ENCODE data around the gene FLRT2. TPM values are rescaled to one million over a fixed set of nuclear protein-coding genes. Genes with fewer than 3 reads are reported as not detected.

Gene FLRT2, protein sequence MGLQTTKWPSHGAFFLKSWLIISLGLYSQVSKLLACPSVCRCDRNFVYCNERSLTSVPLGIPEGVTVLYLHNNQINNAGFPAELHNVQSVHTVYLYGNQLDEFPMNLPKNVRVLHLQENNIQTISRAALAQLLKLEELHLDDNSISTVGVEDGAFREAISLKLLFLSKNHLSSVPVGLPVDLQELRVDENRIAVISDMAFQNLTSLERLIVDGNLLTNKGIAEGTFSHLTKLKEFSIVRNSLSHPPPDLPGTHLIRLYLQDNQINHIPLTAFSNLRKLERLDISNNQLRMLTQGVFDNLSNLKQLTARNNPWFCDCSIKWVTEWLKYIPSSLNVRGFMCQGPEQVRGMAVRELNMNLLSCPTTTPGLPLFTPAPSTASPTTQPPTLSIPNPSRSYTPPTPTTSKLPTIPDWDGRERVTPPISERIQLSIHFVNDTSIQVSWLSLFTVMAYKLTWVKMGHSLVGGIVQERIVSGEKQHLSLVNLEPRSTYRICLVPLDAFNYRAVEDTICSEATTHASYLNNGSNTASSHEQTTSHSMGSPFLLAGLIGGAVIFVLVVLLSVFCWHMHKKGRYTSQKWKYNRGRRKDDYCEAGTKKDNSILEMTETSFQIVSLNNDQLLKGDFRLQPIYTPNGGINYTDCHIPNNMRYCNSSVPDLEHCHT
- total RNA-seq: 1 to 10 TPM in 3 of 4 donors, under 1 TPM in 1; 0.61 to 8.4 (median 6.4) TPM

DNA sequence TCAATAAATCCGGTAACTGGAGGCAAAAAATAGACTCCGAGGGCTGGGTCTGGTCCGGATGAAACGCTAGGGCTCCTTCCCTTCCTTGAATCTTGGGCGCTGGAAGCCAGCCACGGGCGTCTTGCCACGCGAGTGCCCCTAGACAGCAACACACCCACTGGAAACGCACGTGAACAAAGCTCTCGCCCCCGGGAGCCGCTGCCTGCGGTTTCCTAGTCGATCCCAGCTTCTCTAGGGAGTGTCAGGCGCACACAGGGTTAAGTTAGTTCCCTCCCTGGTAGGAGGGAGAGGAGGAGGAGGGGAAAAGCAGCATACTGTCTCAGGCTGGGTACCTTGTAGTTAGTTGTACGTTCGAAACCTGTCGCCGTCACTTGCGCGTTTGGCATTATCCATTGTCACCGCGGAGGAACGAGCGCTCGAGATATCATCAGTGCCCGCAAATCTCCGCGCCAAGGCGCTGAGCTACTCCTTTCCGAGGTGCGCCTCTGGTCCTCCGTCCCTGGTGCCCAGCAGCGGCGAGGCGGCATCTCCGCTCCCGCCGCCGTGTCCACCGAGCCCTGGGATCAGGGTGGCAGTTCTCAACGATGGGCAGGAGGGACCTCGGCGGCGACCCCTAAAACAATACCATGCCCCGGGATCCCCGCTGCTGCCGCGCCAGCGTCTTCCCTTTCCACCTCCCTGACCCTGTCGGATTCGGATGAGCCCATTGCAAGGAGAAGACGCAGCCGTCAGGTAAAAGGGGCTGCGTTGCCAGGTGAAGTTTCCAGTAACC is at the start of gene FLRT2:
FLRT2 (plus strand) TSS at position 342 of the 772 bp plus-strand sequence. CDS start 91,371 bp downstream, outside the sequence.
- TF ChIP-seq, protein P1, sequence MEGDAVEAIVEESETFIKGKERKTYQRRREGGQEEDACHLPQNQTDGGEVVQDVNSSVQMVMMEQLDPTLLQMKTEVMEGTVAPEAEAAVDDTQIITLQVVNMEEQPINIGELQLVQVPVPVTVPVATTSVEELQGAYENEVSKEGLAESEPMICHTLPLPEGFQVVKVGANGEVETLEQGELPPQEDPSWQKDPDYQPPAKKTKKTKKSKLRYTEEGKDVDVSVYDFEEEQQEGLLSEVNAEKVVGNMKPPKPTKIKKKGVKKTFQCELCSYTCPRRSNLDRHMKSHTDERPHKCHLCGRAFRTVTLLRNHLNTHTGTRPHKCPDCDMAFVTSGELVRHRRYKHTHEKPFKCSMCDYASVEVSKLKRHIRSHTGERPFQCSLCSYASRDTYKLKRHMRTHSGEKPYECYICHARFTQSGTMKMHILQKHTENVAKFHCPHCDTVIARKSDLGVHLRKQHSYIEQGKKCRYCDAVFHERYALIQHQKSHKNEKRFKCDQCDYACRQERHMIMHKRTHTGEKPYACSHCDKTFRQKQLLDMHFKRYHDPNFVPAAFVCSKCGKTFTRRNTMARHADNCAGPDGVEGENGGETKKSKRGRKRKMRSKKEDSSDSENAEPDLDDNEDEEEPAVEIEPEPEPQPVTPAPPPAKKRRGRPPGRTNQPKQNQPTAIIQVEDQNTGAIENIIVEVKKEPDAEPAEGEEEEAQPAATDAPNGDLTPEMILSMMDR (IDR thresholded peaks at IDR 0.05): no peak
- peak in 1 of 4 donors; percentile 8 for TF ChIP-seq POLR2A (IDR thresholded peaks at IDR 0.05)
- Histone ChIP-seq H3K36me3 (no peaks in the 10 kb centered on the region), H3K4me1 (peaks cover 14 to 75% (median 33%) of the 10 kb centered on the region in 3 donors), H3K27ac (peak within 1 kb of the TSS; percentile 64 to 87 (median 83)), H3K4me3 (peak within 1 kb of the TSS; percentile 46 to 79 (median 62)), H3K9me3 (no peaks in the 10 kb centered on the region), H3K27me3 (peaks cover 0 to 65% (median 0%) of the 10 kb centered on the region in 4 donors)
- intact Hi-C loops (cut with DNase I): no loop called here
- WGBS, 2 donors: 3 to 16% methylated on average over 14 to 48 of the region's 57 CpGs
- DNase-seq: no peak

DNA sequence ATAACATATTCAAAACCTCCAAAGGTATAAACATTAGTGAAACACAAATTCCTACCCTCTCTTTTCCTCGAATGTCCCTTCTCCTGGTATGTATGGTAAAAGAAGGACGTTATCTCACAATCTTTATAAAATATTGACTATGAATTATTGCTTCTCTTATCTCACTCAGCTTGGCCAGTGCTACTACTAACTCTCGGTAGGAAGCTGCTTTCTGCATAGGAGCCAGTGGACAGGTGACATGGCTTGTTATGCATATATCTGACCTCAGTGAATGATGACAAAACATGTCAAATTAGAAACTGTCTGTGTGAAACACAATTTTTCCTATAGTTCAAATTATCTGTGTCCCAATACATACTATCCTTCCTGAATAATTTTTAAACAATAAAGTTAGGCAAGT is 48.5 kb upstream of the FLRT2 start:
- 87 to 93% methylated on average over 3 of the region's 3 CpGs for WGBS, 2 donors
- DNase-seq: no peak
- Histone ChIP-seq H3K27ac (no peak overlapping the region), H3K9me3 (no peaks in the 10 kb centered on the region), H3K27me3 (no peaks in the 10 kb centered on the region), H3K4me1 (no peaks in the 10 kb centered on the region), H3K4me3 (no peak overlapping the region), H3K36me3 (no peaks in the 10 kb centered on the region)
- TF ChIP-seq POLR2A (IDR thresholded peaks at IDR 0.05): no peak
- TF ChIP-seq, protein P1 (IDR thresholded peaks at IDR 0.05): no peak
- intact Hi-C loops (cut with DNase I): no loop called here

DNA sequence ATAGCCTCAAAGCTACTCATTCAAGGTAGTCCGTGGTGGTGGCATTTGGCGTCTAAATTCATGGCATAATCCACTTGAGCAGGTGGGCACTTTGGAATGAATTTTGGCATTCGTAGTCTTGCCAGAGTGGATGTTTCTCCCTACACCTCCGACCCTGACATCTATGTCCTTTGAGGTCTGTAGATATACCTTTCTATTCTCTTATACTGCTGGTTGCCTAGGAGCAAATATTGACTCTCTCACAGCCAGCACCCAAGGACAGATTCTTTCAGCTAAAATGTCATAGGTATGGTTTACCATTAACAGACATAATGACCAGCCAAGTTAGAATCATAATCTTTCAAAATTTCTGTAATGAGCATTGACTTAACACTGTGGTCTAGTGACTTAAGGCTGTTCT is 47.4 kb upstream of the FLRT2 start:
- DNase-seq: no peak
- WGBS, 2 donors: 78 to 93% methylated on average over 4 of the region's 4 CpGs

DNA sequence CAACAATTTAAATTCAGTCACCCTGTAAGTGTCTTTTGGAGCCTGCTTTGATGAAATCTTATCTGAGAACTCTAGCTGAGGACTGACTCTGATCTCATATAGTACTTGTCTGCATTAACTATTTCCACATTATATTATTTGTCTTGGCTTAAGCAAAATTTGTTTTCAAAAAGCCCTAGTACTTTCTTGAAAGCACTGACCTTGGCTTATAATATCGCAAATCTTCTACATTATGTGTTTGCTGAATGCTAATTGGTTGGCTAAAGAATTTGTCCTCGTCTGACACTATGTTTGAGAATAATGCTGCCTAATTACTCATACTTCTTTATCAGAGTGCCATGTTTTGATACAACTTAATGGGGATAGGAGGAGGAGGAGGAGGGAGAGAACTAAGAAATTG is 46.9 kb upstream of the FLRT2 start:
- Histone ChIP-seq H3K36me3 (no peaks in the 10 kb centered on the region), H3K27ac (no peak overlapping the region), H3K4me1 (no peaks in the 10 kb centered on the region), H3K9me3 (no peaks in the 10 kb centered on the region), H3K4me3 (no peak overlapping the region), H3K27me3 (no peaks in the 10 kb centered on the region)
- intact Hi-C loops (cut with DNase I): no loop called here
- TF ChIP-seq, protein P1 (IDR thresholded peaks at IDR 0.05): no peak
- TF ChIP-seq POLR2A (IDR thresholded peaks at IDR 0.05): no peak
- no peak for DNase-seq
- 28 to 31% methylated on average over 2 of the region's 2 CpGs for WGBS, 2 donors

More for the DNA sequence above, 47.4 kb upstream of the FLRT2 start:
- Histone ChIP-seq H3K4me1 (no peaks in the 10 kb centered on the region), H3K27me3 (no peaks in the 10 kb centered on the region), H3K9me3 (no peaks in the 10 kb centered on the region), H3K36me3 (no peaks in the 10 kb centered on the region), H3K4me3 (no peak overlapping the region), H3K27ac (no peak overlapping the region)
- intact Hi-C loops (cut with DNase I): no loop called here
- TF ChIP-seq POLR2A (IDR thresholded peaks at IDR 0.05): no peak
- TF ChIP-seq, protein P1 (IDR thresholded peaks at IDR 0.05): no peak

All from esophagus squamous epithelium (tissue), 5 donors.